K562 (cell line): Measurements from ENCODE around the gene KLK10. TPM values are rescaled to one million over a fixed set of nuclear protein-coding genes. Genes with fewer than 3 reads are reported as not detected.

ENCODE experiments used
- BHLHE40 ChIP-seq: IDR thresholded peaks from 2 replicates; pipeline ENCODE4 v1.6.1; 2011; ENCODE audit warnings: low read length, improper control_type of control experiment
- CHCHD3 ChIP-seq: fragments of 250-450 bp; sonication (Bioruptor Pico); IDR thresholded peaks from 2 replicates; pipeline ENCODE4 v2.1.2; 2022; ENCODE audit warnings: mild to moderate bottlenecking
- CHD1 ChIP-seq: fragments of 200-600 bp; sonication (generic); IDR thresholded peaks from one replicate; pipeline ENCODE4 v1.6.1; 2012; ENCODE audit warnings: mild to moderate bottlenecking, moderate library complexity, low read length, inconsistent platforms
- EWSR1 ChIP-seq: fragments of 450-650 bp; IDR thresholded peaks from 2 replicates; pipeline ENCODE4 v1.6.1; 2018; ENCODE audit warnings: borderline replicate concordance, mild to moderate bottlenecking, low read depth, moderate library complexity; ENCODE audit not compliant: partially characterized antibody
- NEUROD1 ChIP-seq: fragments of 150-350 bp; IDR thresholded peaks from 2 replicates; pipeline ENCODE4 v1.6.1; 2014; ENCODE audit warnings: borderline replicate concordance, low read length, low read depth; ENCODE audit not compliant: partially characterized antibody
- PHF20 ChIP-seq: fragments of 450-650 bp; IDR thresholded peaks from 2 replicates; pipeline ENCODE4 v1.6.1; 2018; ENCODE audit not compliant: partially characterized antibody
- polyA plus RNA-seq, 8 experiments: library from polyadenylated mRNA; depleted of rRNA in 4 of 8; stranded (reverse) in 5 of 8; unstranded in 3 of 8; fragments of >200 nt; fragmentation: Nextera tagmentation in 2 of 8; fragmentation: Illumina TruSeq in 1 of 8; extraction: Ambion mirVana in 2 of 8; extraction: Trizol in 1 of 8; gene quantifications; 2 replicates each; pipeline versions ENCODE4 v1.2.1 to v1.2.3, GENCODE V29; 2011 to 2014; ENCODE audit warnings: inconsistent platforms in 1 of 8, missing spikeins in 1 of 8
- total RNA-seq, 7 experiments: library from RNA; depleted of rRNA in 6 of 7; stranded (reverse); fragments of >200 nt in 6 of 7; fragmentation: Illumina TruSeq in 2 of 7; extraction: Trizol in 2 of 7; gene quantifications; 2 replicates each; pipeline versions ENCODE4 v1.2.1 to v1.2.3, GENCODE V29; 2011 to 2021; ENCODE audit warnings: low replicate concordance in 1 of 7
- TF ChIP-seq, protein P1 (sequence below): IDR thresholded peaks from 3 replicates; pipeline ENCODE4 v1.6.1; 2011; ENCODE audit warnings: borderline replicate concordance, mild to moderate bottlenecking, moderate library complexity; ENCODE audit not compliant: insufficient read length; ENCODE audit errors: extremely low read depth
- TF ChIP-seq, protein P2 (sequence below): sonication (generic); formaldehyde crosslinking; IDR thresholded peaks from 2 replicates; pipeline ENCODE4 v1.8.1; 2023; ENCODE audit warnings: mild to moderate bottlenecking, missing genetic modification reagents

KLK10 gene
- total and polyA plus RNA-seq, 9 of the 15 experiments (the other 6 are each of a cell fraction or from before 2014, with no cell fraction given) = 0.11 TPM; not detected in 8

DNA sequence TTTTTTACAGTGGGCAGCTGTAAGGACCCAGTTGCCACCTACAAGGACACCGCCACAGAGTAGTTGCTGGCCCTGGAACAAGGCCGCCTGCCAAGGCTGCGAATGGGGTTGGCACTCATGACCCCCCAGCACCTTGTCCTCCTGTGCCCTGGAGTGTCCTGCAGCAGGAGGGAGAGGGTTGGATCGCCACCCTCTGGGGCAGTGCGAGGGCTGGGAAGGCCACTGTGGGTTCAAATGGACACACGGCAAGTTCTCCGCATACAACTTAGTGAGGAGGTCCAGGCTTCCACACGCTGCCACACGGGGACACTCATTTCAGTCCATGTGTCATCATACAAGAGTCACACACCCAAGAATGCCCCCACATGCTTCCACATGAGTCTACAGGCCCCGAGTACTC lies 19.1 kb downstream of the KLK10 start (continued):
- no peak for TF ChIP-seq CHCHD3 (CRISPR knock-in tag)
- TF ChIP-seq EWSR1 = no peak
- no peak for TF ChIP-seq PHF20
- no peak for TF ChIP-seq CHD1
- no peak for TF ChIP-seq NEUROD1
- TF ChIP-seq, protein P1, sequence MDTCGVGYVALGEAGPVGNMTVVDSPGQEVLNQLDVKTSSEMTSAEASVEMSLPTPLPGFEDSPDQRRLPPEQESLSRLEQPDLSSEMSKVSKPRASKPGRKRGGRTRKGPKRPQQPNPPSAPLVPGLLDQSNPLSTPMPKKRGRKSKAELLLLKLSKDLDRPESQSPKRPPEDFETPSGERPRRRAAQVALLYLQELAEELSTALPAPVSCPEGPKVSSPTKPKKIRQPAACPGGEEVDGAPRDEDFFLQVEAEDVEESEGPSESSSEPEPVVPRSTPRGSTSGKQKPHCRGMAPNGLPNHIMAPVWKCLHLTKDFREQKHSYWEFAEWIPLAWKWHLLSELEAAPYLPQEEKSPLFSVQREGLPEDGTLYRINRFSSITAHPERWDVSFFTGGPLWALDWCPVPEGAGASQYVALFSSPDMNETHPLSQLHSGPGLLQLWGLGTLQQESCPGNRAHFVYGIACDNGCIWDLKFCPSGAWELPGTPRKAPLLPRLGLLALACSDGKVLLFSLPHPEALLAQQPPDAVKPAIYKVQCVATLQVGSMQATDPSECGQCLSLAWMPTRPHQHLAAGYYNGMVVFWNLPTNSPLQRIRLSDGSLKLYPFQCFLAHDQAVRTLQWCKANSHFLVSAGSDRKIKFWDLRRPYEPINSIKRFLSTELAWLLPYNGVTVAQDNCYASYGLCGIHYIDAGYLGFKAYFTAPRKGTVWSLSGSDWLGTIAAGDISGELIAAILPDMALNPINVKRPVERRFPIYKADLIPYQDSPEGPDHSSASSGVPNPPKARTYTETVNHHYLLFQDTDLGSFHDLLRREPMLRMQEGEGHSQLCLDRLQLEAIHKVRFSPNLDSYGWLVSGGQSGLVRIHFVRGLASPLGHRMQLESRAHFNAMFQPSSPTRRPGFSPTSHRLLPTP = no peak
- TF ChIP-seq, protein P2, sequence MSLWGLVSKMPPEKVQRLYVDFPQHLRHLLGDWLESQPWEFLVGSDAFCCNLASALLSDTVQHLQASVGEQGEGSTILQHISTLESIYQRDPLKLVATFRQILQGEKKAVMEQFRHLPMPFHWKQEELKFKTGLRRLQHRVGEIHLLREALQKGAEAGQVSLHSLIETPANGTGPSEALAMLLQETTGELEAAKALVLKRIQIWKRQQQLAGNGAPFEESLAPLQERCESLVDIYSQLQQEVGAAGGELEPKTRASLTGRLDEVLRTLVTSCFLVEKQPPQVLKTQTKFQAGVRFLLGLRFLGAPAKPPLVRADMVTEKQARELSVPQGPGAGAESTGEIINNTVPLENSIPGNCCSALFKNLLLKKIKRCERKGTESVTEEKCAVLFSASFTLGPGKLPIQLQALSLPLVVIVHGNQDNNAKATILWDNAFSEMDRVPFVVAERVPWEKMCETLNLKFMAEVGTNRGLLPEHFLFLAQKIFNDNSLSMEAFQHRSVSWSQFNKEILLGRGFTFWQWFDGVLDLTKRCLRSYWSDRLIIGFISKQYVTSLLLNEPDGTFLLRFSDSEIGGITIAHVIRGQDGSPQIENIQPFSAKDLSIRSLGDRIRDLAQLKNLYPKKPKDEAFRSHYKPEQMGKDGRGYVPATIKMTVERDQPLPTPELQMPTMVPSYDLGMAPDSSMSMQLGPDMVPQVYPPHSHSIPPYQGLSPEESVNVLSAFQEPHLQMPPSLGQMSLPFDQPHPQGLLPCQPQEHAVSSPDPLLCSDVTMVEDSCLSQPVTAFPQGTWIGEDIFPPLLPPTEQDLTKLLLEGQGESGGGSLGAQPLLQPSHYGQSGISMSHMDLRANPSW (CRISPR knock-in tag) = no peak
- TF ChIP-seq BHLHE40 = no peak
- TF ChIP-seq, all 486 proteins: peak for 0
